Right ventricle myocardium inferior (tissue), 1 donor: ENCODE data around the gene RBMS3. TPM values are rescaled to one million over a fixed set of nuclear protein-coding genes. Genes with fewer than 3 reads are reported as not detected.
"Not testable (repeated sequence)": the region's sequence is repeated elsewhere in the genome, so short reads cannot be mapped to it uniquely, and the experiment has no call there.

Experiments
- ATAC-seq: fragments of 200-7000 bp; cut with Tn5 transposase; one replicate; pipeline ENCODE4 v1.9.1; 2020; ENCODE audit warnings: mild to moderate bottlenecking, moderate library complexity
- DNase-seq: peaks from one replicate; pipeline ENCODE4 v3.0.0; 2021; ENCODE audit errors: missing footprints
- intact Hi-C: fragments of 100-400 bp; cut with DNase I; formaldehyde crosslinking; loops from one replicate; pipeline ENCODE4 v1.11.0; 2022
- total RNA-seq: library from RNA; stranded (reverse); fragmentation: NEBNext Ultra II Directional; extraction: Animal tissue kit (Norgen Biotek cat#: 25700); gene quantifications from one replicate; pipeline ENCODE4 v1.2.1, GENCODE V29; 2021
- donor health status: DM: no; HTN: yes; CAD: no; lungs with severe emphysema.

The RBMS3 gene
- total RNA-seq, 1 donor from 2014 or later = 32.7 TPM

GRCh38 chr3:29644956-29645636, 364.2 kb downstream of the RBMS3 start:
- intact Hi-C loops = loop anchor here (5.0 kb wide), 2 partner anchors 37 to 112 kb away; no protein-coding TSS in a partner anchor
- DNase-seq (no peak), ATAC-seq (no peak)

- intact Hi-C loops = no loop called here
- no peak for DNase-seq
- ATAC-seq = no peak
Observed at GRCh38 chr3:29646043-29646442, 365.2 kb downstream of the RBMS3 start.

GRCh38 chr3:29649815-29650547, 369.1 kb downstream of the RBMS3 start:
- ATAC-seq = peak; percentile 28
- intact Hi-C loops = no loop called here

GRCh38 chr3:29653680-29654079, 372.8 kb downstream of the RBMS3 start:
- DNase-seq = no peak
- ATAC-seq = no peak
- intact Hi-C loops = no loop called here

More at GRCh38 chr3:29649815-29650547, 369.1 kb downstream of the RBMS3 start:
- peak; percentile 46 for DNase-seq

GRCh38 chr3:29655015-29655747, 374.3 kb downstream of the RBMS3 start:
- ATAC-seq (no peak), DNase-seq (no peak)
- intact Hi-C loops = no loop called here

GRCh38 chr3:29665688-29666087, 384.8 kb downstream of the RBMS3 start:
- no peak for DNase-seq
- no peak for ATAC-seq
- intact Hi-C loops = no loop called here

- DNase-seq (no peak), ATAC-seq (no peak)
- intact Hi-C loops = no loop called here
Observed at GRCh38 chr3:29668233-29668632, 387.4 kb downstream of the RBMS3 start.

GRCh38 chr3:29668728-29669127, 387.9 kb downstream of the RBMS3 start:
- intact Hi-C loops = no loop called here
- no peak for ATAC-seq
- DNase-seq = no peak

- DNase-seq, ATAC-seq, intact Hi-C loops: not testable (repeated sequence)
Observed at GRCh38 chr3:29670476-29670875, 389.6 kb downstream of the RBMS3 start.

- intact Hi-C loops = no loop called here
- ATAC-seq = no peak
- no peak for DNase-seq
Observed at GRCh38 chr3:29677421-29677820, 396.6 kb downstream of the RBMS3 start.

GRCh38 chr3:29679944-29680343, 399.1 kb downstream of the RBMS3 start:
- no peak for DNase-seq
- no peak for ATAC-seq
- intact Hi-C loops = loop anchor here (5.0 kb wide), 1 partner anchor 38 kb away; no protein-coding TSS in a partner anchor

GRCh38 chr3:29683018-29683993, 402.4 kb downstream of the RBMS3 start:
- peak; percentile 81 for ATAC-seq
- intact Hi-C loops = loop anchor here (5.0 kb wide), 1 partner anchor 41 kb away; no protein-coding TSS in a partner anchor
- DNase-seq = no peak

GRCh38 chr3:29686889-29687592, 406.2 kb downstream of the RBMS3 start:
- ATAC-seq = no peak

GRCh38 chr3:29690686-29691353, 409.9 kb downstream of the RBMS3 start:
- no peak for DNase-seq
- ATAC-seq = no peak
- intact Hi-C loops = loop anchor here (5.0 to 10.0 kb wide), 3 partner anchors 164 to 546 kb away; partner anchors contain the start of gene RBMS3

More at GRCh38 chr3:29686889-29687592, 406.2 kb downstream of the RBMS3 start:
- intact Hi-C loops = no loop called here
- DNase-seq = no peak

- intact Hi-C loops = loop anchor here (5.0 to 10.0 kb wide), 3 partner anchors 167 to 549 kb away; partner anchors contain the start of gene RBMS3
- no peak for DNase-seq
Observed at GRCh38 chr3:29693863-29694262, 413.0 kb downstream of the RBMS3 start.

GRCh38 chr3:29694331-29694730, 413.5 kb downstream of the RBMS3 start:
- DNase-seq (no peak), ATAC-seq (no peak)
- intact Hi-C loops = loop anchor here (5.0 to 10.0 kb wide), 3 partner anchors 167 to 550 kb away; partner anchors contain the start of gene RBMS3

More at GRCh38 chr3:29693863-29694262, 413.0 kb downstream of the RBMS3 start:
- no peak for ATAC-seq

- peak; percentile 64 for ATAC-seq
- DNase-seq = no peak
- intact Hi-C loops = loop anchor here (5.0 to 10.0 kb wide), 4 partner anchors 68 to 550 kb away; partner anchors contain the start of gene RBMS3
Observed at GRCh38 chr3:29694783-29695182, 413.9 kb downstream of the RBMS3 start.
